Lower lobe of right lung (tissue), 2 donors: ENCODE measurements around the gene A4GALT. TPM values are rescaled to one million over a fixed set of nuclear protein-coding genes. Genes with fewer than 3 reads are reported as not detected.
A peak's percentile ranks its signal among the peaks of the same experiment; 100 is the strongest.
"Not testable (repeated sequence)": the region's sequence is repeated elsewhere in the genome, so short reads cannot be mapped to it uniquely, and the experiment has no call there.

ENCODE experiments used
- ATAC-seq, 2 donors: fragments of 200-7000 bp; cut with Tn5 transposase; one replicate each; pipeline ENCODE4 v1.9.1; 2020 to 2022; ENCODE audit warnings: mild to moderate bottlenecking in 2 of 2, moderate library complexity in 2 of 2
- DNase-seq: peaks from one replicate; pipeline ENCODE4 v3.0.0-alpha.2; 2020
- H3K27ac ChIP-seq: fragments of 200-600 bp; one replicate; pipeline ENCODE4 v1.8.0; 2022
- H3K27me3 ChIP-seq: fragments of 200-600 bp; one replicate; pipeline ENCODE4 v1.8.0; 2022; ENCODE audit warnings: low read depth
- H3K36me3 ChIP-seq: fragments of 200-600 bp; one replicate; pipeline ENCODE4 v1.8.0; 2022; ENCODE audit warnings: mild to moderate bottlenecking
- H3K4me1 ChIP-seq: fragments of 200-600 bp; one replicate; pipeline ENCODE4 v1.8.0; 2022
- H3K4me3 ChIP-seq: fragments of 200-600 bp; one replicate; pipeline ENCODE4 v1.8.0; 2022; ENCODE audit warnings: mild to moderate bottlenecking
- H3K9me3 ChIP-seq: fragments of 200-600 bp; one replicate; pipeline ENCODE4 v1.8.0; 2022
- CTCF ChIP-seq: fragments of 200-600 bp; IDR thresholded peaks from one replicate; pipeline ENCODE4 v1.8.0; 2022; ENCODE audit warnings: antibody characterized with exemption, mild to moderate bottlenecking
- intact Hi-C: fragments of 100-400 bp; cut with DNase I; formaldehyde crosslinking; loops from one replicate; pipeline ENCODE4 v1.11.0; 2022
- total RNA-seq: library from RNA; stranded (reverse); fragmentation: NEBNext Ultra II Directional; extraction: Animal tissue kit (Norgen Biotek cat#: 25700); gene quantifications from one replicate; pipeline ENCODE4 v1.2.1, GENCODE V29; 2021
- donor health status: DM: no; HTN: yes; CAD: no; lungs with severe emphysema.

Gene A4GALT
- total RNA-seq, 1 donor from 2014 or later, result 19.4 TPM

- no peak for TF ChIP-seq CTCF
- ATAC-seq, result no peak
- DNase-seq, result no peak
- Histone ChIP-seq H3K9me3 (no peaks in the 10 kb centered on the region), H3K27me3 (no peaks in the 10 kb centered on the region), H3K27ac (no peak overlapping the region), H3K4me3 (no peak overlapping the region), H3K36me3 (no peaks in the 10 kb centered on the region), H3K4me1 (peaks cover 15% of the 10 kb centered on the region)
- intact Hi-C loops, result no loop called here
Measured at GRCh38 chr22:42758931-42759629, 38.4 kb upstream of the A4GALT start.

- H3K36me3 ChIP-seq, DNase-seq, H3K9me3 ChIP-seq, H3K4me3 ChIP-seq, H3K27me3 ChIP-seq, intact Hi-C loops: not testable (repeated sequence)
- H3K27ac ChIP-seq, result peak overlapping the region; percentile 18
- ATAC-seq, result peak; percentile 57 to 59
- H3K4me1 ChIP-seq, result peaks cover 31% of the 10 kb centered on the region
Measured at GRCh38 chr22:42755553-42755952, 34.9 kb upstream of the A4GALT start.

- H3K27me3 ChIP-seq, ATAC-seq, H3K27ac ChIP-seq, DNase-seq, H3K4me3 ChIP-seq, H3K36me3 ChIP-seq, H3K9me3 ChIP-seq, intact Hi-C loops: not testable (repeated sequence)
- H3K4me1 ChIP-seq, result peaks cover 31% of the 10 kb centered on the region
Measured at GRCh38 chr22:42755121-42755520, 34.5 kb upstream of the A4GALT start.

- intact Hi-C loops, result no loop called here
- Histone ChIP-seq H3K9me3 (no peaks in the 10 kb centered on the region), H3K27me3 (no peaks in the 10 kb centered on the region), H3K4me3 (no peak overlapping the region), H3K4me1 (peaks cover 31% of the 10 kb centered on the region), H3K36me3 (no peaks in the 10 kb centered on the region), H3K27ac (no peak overlapping the region)
- no peak for DNase-seq
- no peak for TF ChIP-seq CTCF
- peak; percentile 43 to 55 for ATAC-seq
Measured at GRCh38 chr22:42754658-42755057, 34.0 kb upstream of the A4GALT start.

GRCh38 chr22:42752912-42753311 is 32.2 kb upstream of the A4GALT start:
- intact Hi-C loops, result no loop called here
- no peak overlapping the region for H3K4me3 ChIP-seq
- no peak for TF ChIP-seq CTCF

GRCh38 chr22:42752230-42752746 is 31.6 kb upstream of the A4GALT start:
- no peak overlapping the region for H3K4me3 ChIP-seq
- ATAC-seq (peak; percentile 6 to 27), DNase-seq (no peak)
- H3K27ac ChIP-seq, result peak overlapping the region; percentile 59
- H3K36me3 ChIP-seq, result no peaks in the 10 kb centered on the region
- TF ChIP-seq CTCF, result no peak
- peaks cover 53% of the 10 kb centered on the region for H3K4me1 ChIP-seq
- no peaks in the 10 kb centered on the region for H3K27me3 ChIP-seq
- H3K9me3 ChIP-seq, result no peaks in the 10 kb centered on the region
- intact Hi-C loops, result no loop called here

More at GRCh38 chr22:42752912-42753311, 32.2 kb upstream of the A4GALT start:
- H3K27ac ChIP-seq, result peak overlapping the region; percentile 59
- DNase-seq (no peak), ATAC-seq (no peak)
- peaks cover 47% of the 10 kb centered on the region for H3K4me1 ChIP-seq
- H3K36me3 ChIP-seq, result no peaks in the 10 kb centered on the region
- H3K9me3 ChIP-seq, result no peaks in the 10 kb centered on the region
- H3K27me3 ChIP-seq, result no peaks in the 10 kb centered on the region

GRCh38 chr22:42750421-42750820 is 29.8 kb upstream of the A4GALT start:
- intact Hi-C loops, result not testable (repeated sequence)

More at GRCh38 chr22:42750421-42750820, 29.8 kb upstream of the A4GALT start:
- H3K4me1 ChIP-seq, result peaks cover 45% of the 10 kb centered on the region
- H3K27me3 ChIP-seq, H3K9me3 ChIP-seq, H3K36me3 ChIP-seq, H3K4me3 ChIP-seq, H3K27ac ChIP-seq, DNase-seq, ATAC-seq: not testable (repeated sequence)
